ENCODE data around the gene SMIM30. TPM values are rescaled to one million over a fixed set of nuclear protein-coding genes. Genes with fewer than 3 reads are reported as not detected.
A peak's percentile ranks its signal among the peaks of the same experiment; 100 is the strongest.

Gene SMIM30
- total RNA-seq, 4 donors from 2014 or later = 17.8 to 42.4 (median 25.0) TPM

DNA sequence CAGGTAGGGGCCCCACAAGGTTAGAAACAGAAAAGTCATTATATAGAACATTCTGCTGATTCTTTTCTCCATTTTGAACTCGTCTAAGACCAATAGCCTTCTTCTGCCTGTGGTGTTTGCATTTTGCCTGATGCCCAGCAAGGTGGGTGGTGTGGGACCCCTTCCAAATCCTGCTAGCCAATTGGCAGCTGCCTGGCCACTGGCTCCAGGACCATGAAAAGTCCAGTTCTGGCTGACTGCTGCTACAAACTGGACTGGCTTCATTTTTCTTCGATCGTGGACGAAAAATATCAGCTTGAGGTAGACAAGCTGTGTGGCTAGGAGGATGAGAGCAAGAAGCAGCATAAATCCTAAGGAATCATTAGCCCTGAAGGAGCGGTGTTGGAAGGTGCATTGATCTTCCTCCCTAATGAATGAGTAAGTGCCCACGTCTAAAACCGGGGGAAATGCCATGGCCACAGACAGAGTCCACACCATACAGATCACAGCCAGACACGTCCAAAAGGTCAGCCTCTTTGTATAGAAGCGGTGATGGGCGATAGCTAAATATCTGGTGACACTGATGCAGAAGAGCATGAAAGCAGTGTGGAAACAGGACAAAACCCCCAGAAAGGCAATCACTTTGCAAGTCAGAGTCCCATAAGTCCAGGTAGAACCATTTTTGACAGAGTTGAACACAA is 34.4 kb downstream of the SMIM30 start:
- TF ChIP-seq, protein P1, sequence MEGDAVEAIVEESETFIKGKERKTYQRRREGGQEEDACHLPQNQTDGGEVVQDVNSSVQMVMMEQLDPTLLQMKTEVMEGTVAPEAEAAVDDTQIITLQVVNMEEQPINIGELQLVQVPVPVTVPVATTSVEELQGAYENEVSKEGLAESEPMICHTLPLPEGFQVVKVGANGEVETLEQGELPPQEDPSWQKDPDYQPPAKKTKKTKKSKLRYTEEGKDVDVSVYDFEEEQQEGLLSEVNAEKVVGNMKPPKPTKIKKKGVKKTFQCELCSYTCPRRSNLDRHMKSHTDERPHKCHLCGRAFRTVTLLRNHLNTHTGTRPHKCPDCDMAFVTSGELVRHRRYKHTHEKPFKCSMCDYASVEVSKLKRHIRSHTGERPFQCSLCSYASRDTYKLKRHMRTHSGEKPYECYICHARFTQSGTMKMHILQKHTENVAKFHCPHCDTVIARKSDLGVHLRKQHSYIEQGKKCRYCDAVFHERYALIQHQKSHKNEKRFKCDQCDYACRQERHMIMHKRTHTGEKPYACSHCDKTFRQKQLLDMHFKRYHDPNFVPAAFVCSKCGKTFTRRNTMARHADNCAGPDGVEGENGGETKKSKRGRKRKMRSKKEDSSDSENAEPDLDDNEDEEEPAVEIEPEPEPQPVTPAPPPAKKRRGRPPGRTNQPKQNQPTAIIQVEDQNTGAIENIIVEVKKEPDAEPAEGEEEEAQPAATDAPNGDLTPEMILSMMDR (IDR thresholded peaks at IDR 0.05) = no peak
- no peak for TF ChIP-seq EP300 (IDR thresholded peaks at IDR 0.05)
- TF ChIP-seq POLR2A (IDR thresholded peaks at IDR 0.05) = no peak
- H3K27me3 ChIP-seq = no peaks in the 10 kb centered on the region
- H3K9me3 ChIP-seq = no peaks in the 10 kb centered on the region
- H3K27ac ChIP-seq = no peak overlapping the region
- 83 to 84% methylated on average over 10 of the region's 10 CpGs for WGBS, 2 donors
- H3K36me3 ChIP-seq = no peaks in the 10 kb centered on the region
- no peak overlapping the region for H3K4me3 ChIP-seq
- H3K4me1 ChIP-seq = peaks cover 0 to 21% (median 0%) of the 10 kb centered on the region in 4 donors
- DNase-seq (ENCODE audit: low spot score in 2 of 2) = no peak

DNA sequence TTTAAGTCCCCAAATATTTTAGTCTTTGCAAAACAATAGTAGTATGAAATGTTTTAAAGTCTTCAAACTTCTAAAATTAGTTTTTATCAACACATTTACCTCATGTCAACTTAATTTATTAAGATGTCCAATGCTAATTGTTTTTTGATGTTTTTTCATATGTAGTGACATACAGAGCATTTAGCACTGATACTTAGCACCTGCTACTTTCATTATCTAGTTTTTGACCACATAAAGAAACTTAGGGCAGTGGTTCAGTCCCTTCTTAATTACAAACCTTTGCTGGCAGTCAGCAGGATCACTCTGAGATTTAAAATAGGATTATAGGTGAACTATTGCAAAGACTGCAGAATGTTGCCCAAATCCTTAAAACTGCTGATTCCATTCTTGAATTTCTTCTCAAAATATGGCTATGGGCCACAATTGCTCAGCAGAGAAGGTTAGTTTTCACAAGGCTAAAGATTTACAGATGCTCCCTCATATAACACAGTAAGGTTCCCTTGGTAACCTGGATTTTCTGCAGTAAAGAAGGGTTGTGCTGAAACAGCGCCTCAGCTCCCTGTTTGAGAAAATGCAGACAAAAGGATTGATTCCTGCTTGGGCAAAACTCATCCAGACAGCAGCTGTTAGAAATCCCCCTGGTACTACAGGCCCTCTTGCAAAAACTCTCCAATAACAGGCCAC is 35.1 kb downstream of the SMIM30 start:
- H3K4me3 ChIP-seq = no peak overlapping the region
- H3K9me3 ChIP-seq = no peaks in the 10 kb centered on the region
- H3K27me3 ChIP-seq = no peaks in the 10 kb centered on the region
- DNase-seq (ENCODE audit: low spot score in 2 of 2) = no peak
- no peak overlapping the region for H3K27ac ChIP-seq
- 81 to 88% methylated on average over 1 of the region's 1 CpG for WGBS, 2 donors
- H3K36me3 ChIP-seq = no peaks in the 10 kb centered on the region
- TF ChIP-seq EP300 (IDR thresholded peaks at IDR 0.05) (no peak), POLR2A (IDR thresholded peaks at IDR 0.05) (no peak)
- TF ChIP-seq, protein P1 (IDR thresholded peaks at IDR 0.05) = no peak
- H3K4me1 ChIP-seq = peaks cover 0 to 21% (median 0%) of the 10 kb centered on the region in 4 donors

DNA sequence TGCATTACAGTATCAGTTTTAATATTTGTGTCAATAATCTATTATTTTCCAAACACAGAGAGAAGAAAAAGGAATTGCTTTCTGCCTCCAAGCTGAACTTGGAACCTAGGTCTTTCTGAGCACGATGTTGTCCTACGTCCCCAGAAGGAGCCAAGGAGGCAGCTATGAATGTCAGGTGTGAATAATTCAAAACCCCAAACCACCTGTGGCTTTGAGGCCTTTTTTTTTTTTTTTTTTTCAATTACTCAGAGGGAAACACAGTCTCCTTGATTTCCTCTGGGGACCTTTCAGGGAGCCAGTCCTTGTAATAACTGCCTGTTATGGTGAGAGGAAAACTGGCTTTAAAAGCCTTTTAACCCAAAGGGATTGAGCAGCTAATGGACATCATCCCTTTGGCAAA is 40.0 kb downstream of the SMIM30 start:
- TF ChIP-seq POLR2A (IDR thresholded peaks at IDR 0.05) = no peak
- TF ChIP-seq EP300 (IDR thresholded peaks at IDR 0.05) = no peak
- TF ChIP-seq, protein P1 (IDR thresholded peaks at IDR 0.05) = no peak
- Histone ChIP-seq H3K36me3 (no peaks in the 10 kb centered on the region), H3K4me1 (no peaks in the 10 kb centered on the region), H3K27ac (no peak overlapping the region), H3K27me3 (no peaks in the 10 kb centered on the region), H3K9me3 (no peaks in the 10 kb centered on the region), H3K4me3 (no peak overlapping the region)
- DNase-seq (ENCODE audit: low spot score in 2 of 2) = no peak
- WGBS, 2 donors = 51 to 66% methylated on average over 2 of the region's 2 CpGs

DNA sequence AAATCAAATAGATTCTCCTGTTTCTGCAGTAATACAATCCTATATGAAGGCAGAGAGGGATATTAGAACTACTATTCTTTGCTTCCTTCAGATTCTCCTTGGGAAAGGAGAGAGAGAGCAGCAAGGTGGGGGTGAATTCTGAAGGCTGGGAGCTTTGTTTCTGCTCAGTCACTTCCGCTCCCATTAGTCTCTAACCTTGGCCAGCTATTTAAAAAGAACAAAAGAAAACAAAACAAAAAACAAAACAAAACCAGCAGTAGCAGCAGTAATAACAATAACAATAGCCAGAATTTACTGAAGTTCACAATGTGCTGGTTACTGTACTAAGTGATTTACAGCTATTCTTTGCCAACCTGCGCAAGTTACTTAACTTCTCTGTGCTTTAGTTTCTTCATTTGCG is 41.7 kb downstream of the SMIM30 start:
- TF ChIP-seq POLR2A (IDR thresholded peaks at IDR 0.05) (no peak), EP300 (IDR thresholded peaks at IDR 0.05) (no peak)
- TF ChIP-seq, protein P1 (IDR thresholded peaks at IDR 0.05) = no peak
- H3K9me3 ChIP-seq = no peaks in the 10 kb centered on the region
- DNase-seq (ENCODE audit: low spot score in 2 of 2) = no peak
- 77 to 79% methylated on average over 3 of the region's 3 CpGs for WGBS, 2 donors
- H3K4me3 ChIP-seq = no peak overlapping the region
- H3K27ac ChIP-seq = no peak overlapping the region
- H3K4me1 ChIP-seq = no peaks in the 10 kb centered on the region
- H3K36me3 ChIP-seq = no peaks in the 10 kb centered on the region
- H3K27me3 ChIP-seq = no peaks in the 10 kb centered on the region

DNA sequence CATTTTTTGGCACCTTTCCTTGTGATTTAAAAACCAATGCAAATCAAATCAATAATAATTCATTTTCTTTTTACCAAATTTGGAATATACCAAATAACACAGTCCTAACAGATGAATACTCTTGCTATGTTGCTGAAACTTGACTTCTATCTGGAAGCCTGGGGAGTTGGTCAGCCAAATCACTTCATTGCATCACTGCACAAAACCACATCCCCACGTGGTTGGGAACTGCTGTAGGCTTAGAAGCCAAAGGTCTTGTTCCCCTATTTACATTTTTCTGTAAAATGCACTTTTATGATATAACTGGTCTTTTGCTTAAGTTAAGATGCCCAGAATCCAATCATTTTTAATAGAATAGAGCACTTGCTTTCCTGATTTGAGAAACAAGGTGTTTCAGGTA is 46.9 kb downstream of the SMIM30 start:
- H3K27ac ChIP-seq = no peak overlapping the region
- no peaks in the 10 kb centered on the region for H3K27me3 ChIP-seq
- WGBS, 2 donors = 18% methylated on average over 1 of the region's 1 CpG
- DNase-seq (ENCODE audit: low spot score in 2 of 2) = peak in 1 of 2 donors; percentile 30
- H3K4me3 ChIP-seq = no peak overlapping the region
- TF ChIP-seq, protein P1 (IDR thresholded peaks at IDR 0.05) = no peak
- TF ChIP-seq POLR2A (IDR thresholded peaks at IDR 0.05) (no peak), EP300 (IDR thresholded peaks at IDR 0.05) (no peak)
- H3K9me3 ChIP-seq = no peaks in the 10 kb centered on the region
- H3K4me1 ChIP-seq = no peaks in the 10 kb centered on the region
- no peaks in the 10 kb centered on the region for H3K36me3 ChIP-seq
